DND-41 (cell line): ENCODE measurements around the gene IFIT1B.

Source experiments
- ATAC-seq: fragments of 200-7000 bp; cut with Tn5 transposase; 3 replicates; pipeline ENCODE4 v1.9.1; 2021; ENCODE audit warnings: low read depth; ENCODE audit not compliant: insufficient read depth
- DNase-seq: peaks from one replicate; pipeline ENCODE4 v3.0.0-alpha.2; 2020
- H2AFZ ChIP-seq: 2 replicates; pipeline ENCODE4 v1.6.0; 2012; ENCODE audit warnings: low read depth, low read length
- H3K27ac ChIP-seq: 2 replicates; pipeline ENCODE4 v1.5.1; 2012; ENCODE audit warnings: low read length, inconsistent platforms
- H3K27me3 ChIP-seq: fragments of 200-600 bp; sonication (generic); 2 replicates; pipeline ENCODE4 v1.6.0; 2012; ENCODE audit warnings: low read length, mild to moderate bottlenecking, inconsistent platforms; ENCODE audit not compliant: insufficient read depth, poor library complexity
- H3K36me3 ChIP-seq: 2 replicates; pipeline ENCODE4 v1.5.1; 2012; ENCODE audit warnings: low read length, inconsistent platforms; ENCODE audit not compliant: insufficient read depth
- H3K4me1 ChIP-seq: 2 replicates; pipeline ENCODE4 v1.5.1; 2012; ENCODE audit warnings: mild to moderate bottlenecking, low read length; ENCODE audit not compliant: insufficient read depth
- H3K4me2 ChIP-seq: 2 replicates; pipeline ENCODE4 v1.6.0; 2012; ENCODE audit warnings: mild to moderate bottlenecking, moderate library complexity, low read length, inconsistent platforms; ENCODE audit not compliant: insufficient read depth
- H3K4me3 ChIP-seq, 2 experiments: fragments of 200-600 bp in 1 of 2; shearing (Covaris generic) in 1 of 2; 2 replicates each; pipeline ENCODE4 v1.5.1; 2012 to 2016; ENCODE audit warnings: inconsistent platforms in 2 of 2, low read length in 2 of 2, mild to moderate bottlenecking in 2 of 2, low read depth in 1 of 2, moderate library complexity in 1 of 2
- H3K79me2 ChIP-seq: 2 replicates; pipeline ENCODE4 v1.6.0; 2012; ENCODE audit warnings: low read length, inconsistent platforms; ENCODE audit not compliant: insufficient read depth
- H3K9ac ChIP-seq: 2 replicates; pipeline ENCODE4 v1.6.0; 2012; ENCODE audit warnings: low read depth, mild to moderate bottlenecking, inconsistent platforms, low read length, moderate library complexity
- H3K9me3 ChIP-seq: 2 replicates; pipeline ENCODE4 v1.5.1; 2012; ENCODE audit warnings: low read length, moderate library complexity, mild to moderate bottlenecking, inconsistent platforms; ENCODE audit not compliant: insufficient read depth, severe bottlenecking
- H4K20me1 ChIP-seq: 2 replicates; pipeline ENCODE4 v1.6.0; 2012; ENCODE audit warnings: low read length; ENCODE audit not compliant: insufficient read depth
- EZH2 ChIP-seq: IDR thresholded peaks from 3 replicates; pipeline ENCODE4 v1.6.1; 2012; ENCODE audit warnings: borderline replicate concordance, low read depth, mild to moderate bottlenecking, moderate library complexity, low read length, inconsistent platforms; ENCODE audit not compliant: severe bottlenecking
- TF ChIP-seq, protein P1 (sequence below): IDR thresholded peaks from 2 replicates; pipeline ENCODE4 v1.5.1; 2012; ENCODE audit warnings: borderline replicate concordance, low read length, moderate library complexity, mild to moderate bottlenecking; ENCODE audit not compliant: poor library complexity, severe bottlenecking; ENCODE audit errors: extremely low read depth

Gene IFIT1B

GRCh38 chr10:89332123-89332633 lies 45.7 kb upstream of the IFIT1B start:
- Histone ChIP-seq H3K4me3 (peak overlapping the region; percentile 10 to 49; a peak in 3 of 4 replicates), H3K79me2 (peaks cover 24% of the 10 kb centered on the region), H3K27me3 (no peaks in the 10 kb centered on the region), H2AFZ (peak overlapping the region; percentile 53; the same call in 1 of the 2 replicates), H3K9ac (peak overlapping the region; percentile 38), H3K27ac (peak overlapping the region; percentile 55), H4K20me1 (peaks cover 12% of the 10 kb centered on the region; the same call in 1 of the 2 replicates), H3K9me3 (no peaks in the 10 kb centered on the region), H3K36me3 (no peaks in the 10 kb centered on the region), H3K4me2 (peak overlapping the region; percentile 59), H3K4me1 (peaks cover 72% of the 10 kb centered on the region)
- peak; percentile 44 for DNase-seq
- TF ChIP-seq, protein P1, sequence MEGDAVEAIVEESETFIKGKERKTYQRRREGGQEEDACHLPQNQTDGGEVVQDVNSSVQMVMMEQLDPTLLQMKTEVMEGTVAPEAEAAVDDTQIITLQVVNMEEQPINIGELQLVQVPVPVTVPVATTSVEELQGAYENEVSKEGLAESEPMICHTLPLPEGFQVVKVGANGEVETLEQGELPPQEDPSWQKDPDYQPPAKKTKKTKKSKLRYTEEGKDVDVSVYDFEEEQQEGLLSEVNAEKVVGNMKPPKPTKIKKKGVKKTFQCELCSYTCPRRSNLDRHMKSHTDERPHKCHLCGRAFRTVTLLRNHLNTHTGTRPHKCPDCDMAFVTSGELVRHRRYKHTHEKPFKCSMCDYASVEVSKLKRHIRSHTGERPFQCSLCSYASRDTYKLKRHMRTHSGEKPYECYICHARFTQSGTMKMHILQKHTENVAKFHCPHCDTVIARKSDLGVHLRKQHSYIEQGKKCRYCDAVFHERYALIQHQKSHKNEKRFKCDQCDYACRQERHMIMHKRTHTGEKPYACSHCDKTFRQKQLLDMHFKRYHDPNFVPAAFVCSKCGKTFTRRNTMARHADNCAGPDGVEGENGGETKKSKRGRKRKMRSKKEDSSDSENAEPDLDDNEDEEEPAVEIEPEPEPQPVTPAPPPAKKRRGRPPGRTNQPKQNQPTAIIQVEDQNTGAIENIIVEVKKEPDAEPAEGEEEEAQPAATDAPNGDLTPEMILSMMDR: no peak
- TF ChIP-seq EZH2: no peak
- ATAC-seq: peak; percentile 63

- peaks cover 13% of the 10 kb centered on the region for H3K36me3 ChIP-seq
- H3K4me2 ChIP-seq: no peak overlapping the region
- DNase-seq (no peak), ATAC-seq (no peak)
- no peaks in the 10 kb centered on the region for H3K9me3 ChIP-seq
- TF ChIP-seq EZH2: no peak
- TF ChIP-seq, protein P1: no peak
- H3K4me3 ChIP-seq: no peak overlapping the region
- no peak overlapping the region for H2AFZ ChIP-seq
- peaks cover 12% of the 10 kb centered on the region; the same call in 1 of the 2 replicates for H4K20me1 ChIP-seq
- H3K9ac ChIP-seq: no peak overlapping the region
- peaks cover 11% of the 10 kb centered on the region; the same call in 1 of the 2 replicates for H3K79me2 ChIP-seq
- H3K4me1 ChIP-seq: peaks cover 47% of the 10 kb centered on the region
- H3K27ac ChIP-seq: no peak overlapping the region
- no peaks in the 10 kb centered on the region for H3K27me3 ChIP-seq
Measured at GRCh38 chr10:89335226-89335625, 42.6 kb upstream of the IFIT1B start.

DNA sequence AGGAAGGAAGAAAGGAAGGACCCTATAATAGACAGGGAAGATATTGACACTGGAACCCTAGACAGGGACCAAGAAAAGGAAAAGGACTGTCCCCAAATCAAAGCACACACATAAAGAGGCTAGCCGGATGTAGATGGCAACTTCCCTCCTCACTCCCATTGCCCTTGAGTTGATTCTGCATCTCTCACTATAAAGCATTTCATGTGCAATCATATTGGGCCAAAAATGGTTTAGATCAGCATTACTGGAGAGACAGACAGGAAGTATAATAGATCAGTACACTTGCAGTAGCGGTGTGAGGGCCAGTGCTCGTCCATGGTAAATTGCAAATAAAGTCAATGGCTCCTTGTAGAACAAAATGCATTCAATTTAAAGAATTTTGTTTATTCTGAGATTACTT lies 41.6 kb upstream of the IFIT1B start:
- H3K4me3 ChIP-seq: no peak overlapping the region
- H3K9ac ChIP-seq: no peak overlapping the region
- peaks cover 37% of the 10 kb centered on the region for H3K4me1 ChIP-seq
- TF ChIP-seq, protein P1: no peak
- no peak for TF ChIP-seq EZH2
- H3K79me2 ChIP-seq: peaks cover 7% of the 10 kb centered on the region; the same call in 1 of the 2 replicates
- H3K9me3 ChIP-seq: no peaks in the 10 kb centered on the region
- H3K27me3 ChIP-seq: no peaks in the 10 kb centered on the region
- no peak overlapping the region for H2AFZ ChIP-seq
- H4K20me1 ChIP-seq: peaks cover 12% of the 10 kb centered on the region; the same call in 1 of the 2 replicates
- no peak overlapping the region for H3K27ac ChIP-seq
- ATAC-seq (no peak), DNase-seq (no peak)
- no peak overlapping the region for H3K4me2 ChIP-seq
- H3K36me3 ChIP-seq: peaks cover 13% of the 10 kb centered on the region
